MCF 10A (cell line): ENCODE results near the gene CSK. TPM values are rescaled to one million over a fixed set of nuclear protein-coding genes. Genes with fewer than 3 reads are reported as not detected.
"Not testable (repeated sequence)": the region's sequence is repeated elsewhere in the genome, so short reads cannot be mapped to it uniquely, and the experiment has no call there.

Experiments used
- BruUV-seq: library from RNA; stranded (reverse); fragments of 400-500 nt; replicated peaks from 2 replicates; lab custom pipeline; 2021; lab: Mats Ljungman, UMichigan
- CTCF ChIA-PET: fragments of 300-600 bp; sonication (Branson Sonifier 250); formaldehyde crosslinking; extraction: SDS; loops from one replicate; lab custom pipeline; 2021; ENCODE audit warnings: antibody characterized with exemption, inconsistent platforms; lab: Yijun Ruan, JAX
- POLR2A ChIA-PET: fragments of 300-600, 350-650 bp; sonication (Branson Sonifier 250); formaldehyde crosslinking; extraction: SDS; loops from one replicate; lab custom pipeline; 2020; ENCODE audit warnings: antibody characterized with exemption, inconsistent platforms; lab: Yijun Ruan, JAX
- DNase-seq: peaks from one replicate; pipeline ENCODE4 v3.0.0-alpha.2; 2018; ENCODE audit not compliant: unreplicated experiment
- H3K27ac Mint-ChIP-seq: one replicate; pipeline ENCODE4 v1.8.0; 2022; ENCODE audit warnings: mild to moderate bottlenecking, low read depth, mixed read lengths; ENCODE audit not compliant: unreplicated experiment
- H3K27me3 Mint-ChIP-seq: one replicate; pipeline ENCODE4 v1.8.0; 2022; ENCODE audit warnings: mixed read lengths; ENCODE audit not compliant: insufficient read depth, unreplicated experiment
- H3K36me3 Mint-ChIP-seq: one replicate; pipeline ENCODE4 v1.8.0; 2022; ENCODE audit warnings: mild to moderate bottlenecking, moderate library complexity, mixed read lengths; ENCODE audit not compliant: insufficient read depth, unreplicated experiment
- H3K4me1 Mint-ChIP-seq: one replicate; pipeline ENCODE4 v1.8.0; 2022; ENCODE audit warnings: mixed read lengths; ENCODE audit not compliant: insufficient read depth, unreplicated experiment
- H3K4me3 Mint-ChIP-seq: one replicate; pipeline ENCODE4 v1.8.0; 2022; ENCODE audit warnings: mild to moderate bottlenecking, moderate library complexity, mixed read lengths; ENCODE audit not compliant: unreplicated experiment
- H3K9me3 Mint-ChIP-seq: one replicate; pipeline ENCODE4 v1.8.0; 2022; ENCODE audit warnings: mixed read lengths; ENCODE audit not compliant: unreplicated experiment
- intact Hi-C: fragments of 100-400 bp; cut with micrococcal nuclease; formaldehyde crosslinking; loops from 2 replicates; pipeline ENCODE4 v1.14.1; 2022
- total RNA-seq: library from RNA; stranded (reverse); gene quantifications from 2 replicates; pipeline ENCODE4 v1.2.3, GENCODE V29; 2022
- TF ChIP-seq, protein P1 (sequence below): fragments of 200-600 bp; IDR thresholded peaks from one replicate; pipeline ENCODE4 v1.8.0; 2022; ENCODE audit warnings: antibody characterized with exemption, mild to moderate bottlenecking; ENCODE audit not compliant: unreplicated experiment

Gene CSK
- total RNA-seq, 1 experiment from 2014 or later, result 65.3 TPM

DNA sequence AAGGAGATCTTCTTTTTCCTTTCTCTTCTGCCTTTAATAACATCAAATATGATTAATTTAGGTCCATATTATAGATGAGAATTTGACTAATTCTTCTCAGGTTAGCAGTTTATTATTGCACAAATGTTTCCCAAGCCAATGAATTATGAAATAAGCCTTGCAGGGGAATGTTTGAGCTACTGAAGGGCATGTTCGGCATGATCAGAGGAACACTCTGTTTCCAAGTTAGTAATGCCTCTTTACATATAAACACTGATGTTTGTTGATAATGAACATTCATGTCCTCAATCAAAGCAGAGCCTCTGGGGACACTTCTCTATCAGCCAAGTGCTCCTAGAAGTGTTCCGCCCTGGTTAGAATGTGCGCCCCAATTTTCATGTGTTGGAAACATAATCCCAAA, 46.6 kb upstream of the CSK start:
- Mint-ChIP-seq H3K9me3 (no peaks in the 10 kb centered on the region), H3K27me3 (peaks cover 35% of the 10 kb centered on the region), H3K4me3 (no peak overlapping the region), H3K27ac (no peak overlapping the region), H3K4me1 (no peaks in the 10 kb centered on the region), H3K36me3 (no peaks in the 10 kb centered on the region)
- CTCF ChIA-PET, result interaction anchor here (0.6 to 1.4 kb wide), 4 partner anchors 27 to 893 kb away, joined by 3 to 4 read pairs (median 3); no protein-coding TSS in a partner anchor
- BruUV-seq, result no TSS peak
- POLR2A ChIA-PET, result interaction anchor here (1.0 to 1.5 kb wide), 3 partner anchors 11 to 28 kb away, joined by 3 to 4 read pairs (median 3); no protein-coding TSS in a partner anchor
- intact Hi-C loops, result no loop called here
- TF ChIP-seq, protein P1, sequence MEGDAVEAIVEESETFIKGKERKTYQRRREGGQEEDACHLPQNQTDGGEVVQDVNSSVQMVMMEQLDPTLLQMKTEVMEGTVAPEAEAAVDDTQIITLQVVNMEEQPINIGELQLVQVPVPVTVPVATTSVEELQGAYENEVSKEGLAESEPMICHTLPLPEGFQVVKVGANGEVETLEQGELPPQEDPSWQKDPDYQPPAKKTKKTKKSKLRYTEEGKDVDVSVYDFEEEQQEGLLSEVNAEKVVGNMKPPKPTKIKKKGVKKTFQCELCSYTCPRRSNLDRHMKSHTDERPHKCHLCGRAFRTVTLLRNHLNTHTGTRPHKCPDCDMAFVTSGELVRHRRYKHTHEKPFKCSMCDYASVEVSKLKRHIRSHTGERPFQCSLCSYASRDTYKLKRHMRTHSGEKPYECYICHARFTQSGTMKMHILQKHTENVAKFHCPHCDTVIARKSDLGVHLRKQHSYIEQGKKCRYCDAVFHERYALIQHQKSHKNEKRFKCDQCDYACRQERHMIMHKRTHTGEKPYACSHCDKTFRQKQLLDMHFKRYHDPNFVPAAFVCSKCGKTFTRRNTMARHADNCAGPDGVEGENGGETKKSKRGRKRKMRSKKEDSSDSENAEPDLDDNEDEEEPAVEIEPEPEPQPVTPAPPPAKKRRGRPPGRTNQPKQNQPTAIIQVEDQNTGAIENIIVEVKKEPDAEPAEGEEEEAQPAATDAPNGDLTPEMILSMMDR, result no peak
- DNase-seq, result no peak

DNA sequence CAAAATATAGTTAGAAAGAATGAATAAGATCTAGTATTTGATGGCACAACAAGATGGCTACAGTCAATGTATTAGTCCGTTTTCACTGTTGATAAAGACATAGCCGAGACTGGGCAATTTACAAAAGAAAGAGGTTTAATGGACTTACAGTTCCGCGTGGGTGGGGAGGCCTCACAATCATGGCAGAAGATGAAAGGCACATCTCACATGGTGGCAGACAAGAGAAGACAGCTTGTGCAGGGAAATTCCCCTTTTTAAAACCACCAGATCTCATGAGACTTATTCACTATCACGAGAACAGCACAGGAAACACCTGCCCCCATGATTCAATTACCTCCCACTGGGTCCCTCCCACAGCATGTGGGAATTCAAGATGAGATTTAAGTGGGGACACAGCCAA, 43.6 kb upstream of the CSK start:
- H3K4me3 Mint-ChIP-seq, BruUV-seq, H3K9me3 Mint-ChIP-seq, H3K36me3 Mint-ChIP-seq, H3K27ac Mint-ChIP-seq, DNase-seq, intact Hi-C loops, H3K4me1 Mint-ChIP-seq: not testable (repeated sequence)
- ChIA-PET POLR2A (interaction anchor here (0.8 kb wide), 1 partner anchor 10 kb away, joined by 4 read pairs; the partner anchor contains the start of gene CYP1A2), CTCF (interaction anchor here (0.7 kb wide), 1 partner anchor 23 kb away, joined by 4 read pairs; no protein-coding TSS in a partner anchor)
- H3K27me3 Mint-ChIP-seq, result peaks cover 46% of the 10 kb centered on the region

DNA sequence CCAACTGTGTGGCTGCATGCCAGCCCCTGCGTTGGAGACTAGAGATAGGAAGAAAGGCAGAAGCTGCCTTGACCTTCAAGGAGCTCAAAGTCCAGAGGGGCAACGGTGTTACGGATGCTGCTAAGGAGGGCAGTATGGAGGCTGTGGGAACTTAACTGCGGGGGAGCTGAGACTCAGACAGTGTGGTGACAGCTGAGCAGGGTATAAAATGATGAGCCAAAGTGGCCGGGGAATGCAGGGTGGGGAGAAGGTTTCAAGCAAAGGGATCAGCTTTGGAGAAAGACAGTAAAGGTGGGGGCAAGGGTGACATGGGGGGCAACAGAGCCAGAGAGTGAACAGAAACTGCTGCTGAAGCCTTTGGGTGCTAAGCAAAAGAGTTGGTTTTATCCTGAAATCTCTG, 39.5 kb upstream of the CSK start:
- no peak overlapping the region for H3K4me3 Mint-ChIP-seq
- CTCF ChIA-PET, result no interaction called here
- no peaks in the 10 kb centered on the region for H3K36me3 Mint-ChIP-seq
- TF ChIP-seq, protein P1, result no peak
- no TSS peak for BruUV-seq
- intact Hi-C loops, result no loop called here
- POLR2A ChIA-PET, result no interaction called here
- H3K27me3 Mint-ChIP-seq, result peaks cover 22% of the 10 kb centered on the region
- H3K9me3 Mint-ChIP-seq, result peaks cover 7% of the 10 kb centered on the region
- H3K4me1 Mint-ChIP-seq, result no peaks in the 10 kb centered on the region
- H3K27ac Mint-ChIP-seq, result no peak overlapping the region
- DNase-seq, result no peak

DNA sequence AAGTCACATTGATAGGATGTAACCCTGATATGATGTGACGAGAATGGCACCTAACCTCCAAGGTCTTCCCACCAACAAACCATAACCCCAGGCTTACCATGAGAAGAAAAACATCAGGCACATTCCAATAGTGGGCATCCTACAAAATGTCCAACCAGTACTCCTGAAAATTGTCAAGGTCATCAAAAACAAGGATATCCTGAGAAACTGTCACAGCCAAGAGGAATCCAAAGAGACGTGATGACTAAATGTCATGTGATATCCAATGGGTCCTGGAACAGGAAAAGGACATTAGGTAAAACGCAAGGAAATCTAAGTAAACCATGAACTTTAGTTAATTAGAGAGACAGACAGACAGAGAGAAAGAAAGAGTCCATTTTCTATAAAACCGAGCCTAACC, 35.5 kb upstream of the CSK start:
- H3K27me3 Mint-ChIP-seq, result peaks cover 12% of the 10 kb centered on the region
- peaks cover 7% of the 10 kb centered on the region for H3K9me3 Mint-ChIP-seq
- ChIA-PET POLR2A (no interaction called here), CTCF (no interaction called here)
- H3K4me3 Mint-ChIP-seq, result no peak overlapping the region
- no peaks in the 10 kb centered on the region for H3K4me1 Mint-ChIP-seq
- DNase-seq, result no peak
- intact Hi-C loops, result no loop called here
- H3K36me3 Mint-ChIP-seq, result no peaks in the 10 kb centered on the region
- BruUV-seq, result no TSS peak
- H3K27ac Mint-ChIP-seq, result no peak overlapping the region
- TF ChIP-seq, protein P1, result no peak
